HepG2 (cell line): ENCODE results near the gene ACADS. TPM values are rescaled to one million over a fixed set of nuclear protein-coding genes. Genes with fewer than 3 reads are reported as not detected.

ENCODE experiments used
- ATAC-seq: fragments of 200-7000 bp; cut with Tn5 transposase; 3 replicates; pipeline ENCODE4 v1.9.1; 2020; ENCODE audit warnings: mild to moderate bottlenecking, moderate library complexity
- BruUV-seq: library from RNA; stranded (reverse); fragments of 400-500 nt; replicated peaks from 2 replicates; lab custom pipeline; 2021; lab: Mats Ljungman, UMichigan
- CTCF ChIA-PET: fragments of 300-600 bp; formaldehyde crosslinking; extraction: SDS; loops from one replicate; lab custom pipeline; 2021; ENCODE audit warnings: low total read pairs, inconsistent platforms, low intra/inter-chr PET ratio; lab: Yijun Ruan, JAX
- POLR2A ChIA-PET: fragments of 350-600 bp; sonication (Branson Sonifier 250); formaldehyde crosslinking; loops from one replicate; lab custom pipeline; 2020; ENCODE audit warnings: antibody characterized with exemption, inconsistent platforms; lab: Yijun Ruan, JAX
- DNase-seq: peaks from one replicate; pipeline ENCODE4 v3.0.0-alpha.2; 2015; ENCODE audit warnings: low spot score
- FAIRE-seq: peaks from 3 replicates; lab custom pipeline; 2011; peaks lifted over from hg19 to GRCh38; lab: Jason Lieb, UNC
- H2AFZ ChIP-seq: one replicate; pipeline ENCODE4 v1.6.1; 2011; ENCODE audit warnings: low read length, inconsistent platforms
- H3K27ac ChIP-seq: fragments of 300-600 bp; 3 replicates; pipeline ENCODE4 v1.8.0; 2011; ENCODE audit warnings: mixed run types, mild to moderate bottlenecking, mixed read lengths, low read length, inconsistent platforms; ENCODE audit not compliant: insufficient read depth; ENCODE audit errors: extremely low read length
- H3K27me3 ChIP-seq, 2 experiments: fragments of 200-600 bp in 1 of 2; 2 replicates in 1 of 2; 3 replicates in 1 of 2; pipeline versions ENCODE4 v1.6.0 to v1.8.0; 2011; ENCODE audit warnings: low read length in 2 of 2, mild to moderate bottlenecking in 2 of 2, moderate library complexity in 2 of 2, inconsistent platforms in 1 of 2; ENCODE audit not compliant: insufficient read depth in 2 of 2, control insufficient read depth in 1 of 2
- H3K36me3 ChIP-seq, 2 experiments: fragments of 200-600 bp in 1 of 2; replicated peaks in 1 of 2; 2 replicates in 1 of 2; 3 replicates in 1 of 2; pipeline versions ENCODE4 v1.5.1 to v1.8.0; 2011; ENCODE audit warnings: low read length in 2 of 2, inconsistent platforms in 1 of 2; ENCODE audit not compliant: insufficient read depth in 2 of 2, control insufficient read depth in 1 of 2
- H3K4me1 ChIP-seq: 2 replicates; pipeline ENCODE4 v1.5.1; 2012; ENCODE audit warnings: low read length, inconsistent platforms; ENCODE audit not compliant: insufficient read depth
- H3K4me2 ChIP-seq: 2 replicates; pipeline ENCODE4 v1.6.0; 2011; ENCODE audit warnings: low read depth, low read length, inconsistent platforms
- H3K4me3 ChIP-seq, 3 experiments: fragments of 200-600 bp in 1 of 3; sonication (generic), shearing (Covaris generic) in 1 of 3; replicated peaks in 1 of 3; 2 replicates each; pipeline ENCODE4 v1.5.1; 2011 to 2016; ENCODE audit warnings: low read length in 3 of 3, inconsistent platforms in 2 of 3, low read depth in 2 of 3, mild to moderate bottlenecking in 2 of 3, control low read depth in 1 of 3, mixed read lengths in 1 of 3; ENCODE audit not compliant: insufficient read depth in 1 of 3
- H3K79me2 ChIP-seq: one replicate; pipeline ENCODE4 v1.6.1; 2011; ENCODE audit warnings: low read length, inconsistent platforms; ENCODE audit not compliant: insufficient read depth
- H3K9ac ChIP-seq: 2 replicates; pipeline ENCODE4 v1.6.0; 2011; ENCODE audit warnings: mild to moderate bottlenecking, low read depth, low read length, inconsistent platforms; ENCODE audit not compliant: insufficient read depth
- H3K9me3 ChIP-seq: 2 replicates; pipeline ENCODE4 v1.5.1; 2012; ENCODE audit warnings: mild to moderate bottlenecking, low read length
- H4K20me1 ChIP-seq: 2 replicates; pipeline ENCODE4 v1.6.0; 2011; ENCODE audit warnings: inconsistent platforms, mild to moderate bottlenecking, low read length, moderate library complexity; ENCODE audit not compliant: insufficient read depth
- FOXA1 ChIP-seq, 2 experiments: fragments of 450-650 bp in 1 of 2; sonication (generic) in 1 of 2; formaldehyde crosslinking in 1 of 2; IDR thresholded peaks; 2 replicates each; pipeline versions ENCODE4 v1.4.0 to v1.6.1; 2016 to 2020; ENCODE audit warnings: missing genetic modification reagents in 1 of 2
- HNF1A ChIP-seq, 2 experiments: sonication (generic) in 1 of 2; formaldehyde crosslinking in 1 of 2; IDR thresholded peaks; 2 replicates each; pipeline versions ENCODE4 v1.4.0 to v1.6.1; 2016 to 2020; ENCODE audit warnings: borderline replicate concordance in 1 of 2, low read depth in 1 of 2, mild to moderate bottlenecking in 1 of 2, missing genetic modification reagents in 1 of 2
- POLR2AphosphoS5 ChIP-seq: IDR thresholded peaks from 2 replicates; pipeline ENCODE4 v1.6.1; 2012; ENCODE audit warnings: low read depth, low read length
- TFAP4 ChIP-seq: sonication (generic); IDR thresholded peaks from 2 replicates; pipeline ENCODE4 v1.6.1; 2016; ENCODE audit warnings: low read depth, borderline replicate concordance
- WGBS: methylation state at CpG from one replicate; pipeline ENCODE4 v1.1.6; 2017; ENCODE audit warnings: low lambda C conversion rate; 5-methylcytosine and 5-hydroxymethylcytosine counted together
- in situ Hi-C: cut with HindIII; loops from 2 replicates; pipeline ENCODE4 v1.10.0; 2017; ENCODE audit warnings: low pct_unique_long_range_greater_than_20kb; ENCODE audit not compliant: extremely low pct_ligation_motif_present
- intact Hi-C: fragments of 100-400 bp; cut with micrococcal nuclease; formaldehyde crosslinking; loops from one replicate; pipeline ENCODE4 v1.10.0; 2022; ENCODE audit not compliant: unreplicated experiment
- polyA plus RNA-seq, 8 experiments: library from polyadenylated mRNA; depleted of rRNA in 3 of 8; stranded (reverse) in 7 of 8; unstranded in 1 of 8; fragments of >200 nt; fragmentation: Illumina TruSeq in 4 of 8; extraction: Trizol in 4 of 8; gene quantifications; 2 replicates each; pipeline versions ENCODE4 v1.2.1 to v1.2.3, GENCODE V29; 2011 to 2016; ENCODE audit warnings: low read depth in 4 of 8, missing spikeins in 1 of 8, mixed read lengths in 1 of 8; ENCODE audit not compliant: insufficient read depth in 1 of 8
- total RNA-seq, 5 experiments: library from RNA; depleted of rRNA; stranded (reverse); fragments of >200 nt; fragmentation: Illumina TruSeq; extraction: Trizol; gene quantifications; 2 replicates each; pipeline ENCODE4 v1.2.3, GENCODE V29; 2016; ENCODE audit warnings: low read depth in 1 of 5

Gene ACADS
- total and polyA plus RNA-seq, 2 of the 13 experiments (the other 11 are each of a cell fraction or from before 2014, with no cell fraction given): 17.4 to 27.7 TPM

- Histone ChIP-seq H3K9ac (no peak overlapping the region), H3K27ac (peak overlapping the region; percentile 40), H2AFZ (no peak overlapping the region), H3K9me3 (no peaks in the 10 kb centered on the region), H3K27me3 (no peaks in the 10 kb centered on the region), H3K36me3 (peaks cover 7 to 59% of the 10 kb centered on the region in 2 experiments), H4K20me1 (no peaks in the 10 kb centered on the region), H3K4me3 (peak overlapping the region in 1 of 3 experiments; percentile 7; a peak in 1 of 6 replicates)
- ATAC-seq (peak; percentile 52; the same call in 2 of the 3 replicates), DNase-seq (no peak)
- ChIA-PET CTCF (no interaction called here), POLR2A (no interaction called here)
- in situ Hi-C loops: no loop called here
- 96% methylated on average over 11 of the region's 11 CpGs for WGBS
- BruUV-seq: no TSS peak
- TF ChIP-seq HNF1A (IDR thresholded peaks at IDR 0.05; ENCODE audit: low read depth) (0 out of 2 replicates have a peak, but pooled peaks have one; percentile 2), HNF1A (CRISPR knock-in tag; IDR thresholded peaks at IDR 0.05; ENCODE audit: borderline replicate concordance) (no peak), POLR2AphosphoS5 (no peak), TFAP4 (peak; percentile 40; the same call in 1 of the 2 replicates), FOXA1 (IDR thresholded peaks at IDR 0.05) (no peak), FOXA1 (CRISPR knock-in tag; IDR thresholded peaks at IDR 0.05) (0 out of 2 replicates have a peak, but pooled peaks have one; percentile 6)
- TF ChIP-seq, all 625 proteins: peak for 3
- FAIRE-seq: no peak
- Histone ChIP-seq H3K79me2 (no peaks in the 10 kb centered on the region), H3K4me2 (peak overlapping the region; percentile 46), H3K4me1 (peaks cover 23% of the 10 kb centered on the region)
- intact Hi-C loops: no loop called here
These were observed 6.0 kb upstream of the ACADS start for GRCh38 chr12:120719496-120720233.
